Smooth muscle cell (in vitro differentiated cells): ENCODE data around the gene KIRREL3. TPM values are rescaled to one million over a fixed set of nuclear protein-coding genes. Genes with fewer than 3 reads are reported as not detected.
A peak's percentile ranks its signal among the peaks of the same experiment; 100 is the strongest.

Experiments used
- DNase-seq: peaks from one replicate; lab custom pipeline; 2025; ENCODE audit not compliant: unreplicated experiment; lab: John Stamatoyannopoulos, UW
- H2AFZ ChIP-seq: fragments of 200-600 bp; sonication (generic); 2 replicates; pipeline ENCODE4 v1.6.0; 2016; ENCODE audit warnings: antibody characterized with exemption, low read depth, mild to moderate bottlenecking
- H3F3A ChIP-seq: fragments of 200-600 bp; sonication (generic); 2 replicates; pipeline ENCODE4 v1.6.0; 2017; ENCODE audit warnings: antibody characterized with exemption, low read depth
- H3K27ac ChIP-seq: fragments of 200-600 bp; sonication (generic); 2 replicates; pipeline ENCODE4 v1.5.1; 2016; ENCODE audit warnings: low read depth, mild to moderate bottlenecking
- H3K27me3 ChIP-seq: fragments of 200-600 bp; sonication (generic); 2 replicates; pipeline ENCODE4 v1.6.1; 2016; ENCODE audit warnings: low read depth, mild to moderate bottlenecking
- H3K36me3 ChIP-seq: fragments of 200-600 bp; sonication (generic); 2 replicates; pipeline ENCODE4 v1.5.1; 2016; ENCODE audit warnings: low read depth
- H3K4me1 ChIP-seq: fragments of 200-600 bp; sonication (generic); 2 replicates; pipeline ENCODE4 v1.5.1; 2016; ENCODE audit warnings: low read depth
- H3K4me2 ChIP-seq: fragments of 200-600 bp; sonication (generic); 2 replicates; pipeline ENCODE4 v1.6.0; 2016; ENCODE audit warnings: mild to moderate bottlenecking
- H3K4me3 ChIP-seq: fragments of 200-600 bp; sonication (generic); 2 replicates; pipeline ENCODE4 v1.5.1; 2016; ENCODE audit warnings: mild to moderate bottlenecking
- H3K79me2 ChIP-seq: fragments of 200-600 bp; sonication (generic); 2 replicates; pipeline ENCODE4 v1.6.0; 2016; ENCODE audit warnings: low read depth, mild to moderate bottlenecking
- H3K9ac ChIP-seq: fragments of 200-600 bp; sonication (generic); 2 replicates; pipeline ENCODE4 v1.6.0; 2016; ENCODE audit warnings: low read depth
- H3K9me3 ChIP-seq: fragments of 200-600 bp; sonication (generic); replicated peaks from 2 replicates; pipeline ENCODE4 v1.5.1; 2016; ENCODE audit warnings: low read depth
- H4K20me1 ChIP-seq: fragments of 200-600 bp; sonication (generic); 2 replicates; pipeline ENCODE4 v1.6.0; 2016; ENCODE audit warnings: low read depth
- WGBS: methylation state at CpG from one replicate; pipeline ENCODE4 v1.1.7; 2016; ENCODE audit warnings: low lambda C conversion rate; 5-methylcytosine and 5-hydroxymethylcytosine counted together
- polyA plus RNA-seq: library from polyadenylated mRNA; unstranded; fragments of >200 nt; fragmentation: Nextera tagmentation; extraction: Ambion mirVana; gene quantifications from 2 replicates; pipeline ENCODE4 v1.2.1, GENCODE V29; 2016
- total RNA-seq: library from RNA; depleted of rRNA; stranded (reverse); fragments of >200 nt; gene quantifications from 2 replicates; pipeline ENCODE4 v1.2.3, GENCODE V29; 2014
- TF ChIP-seq, protein P1 (sequence below): fragments of 200-600 bp; sonication (generic); IDR thresholded peaks from 2 replicates; pipeline ENCODE4 v1.5.1; 2017; ENCODE audit warnings: borderline replicate concordance, mild to moderate bottlenecking, antibody characterized with exemption; ENCODE audit not compliant: insufficient read depth, poor library complexity, severe bottlenecking

KIRREL3 gene
- total and polyA plus RNA-seq, 2 experiments from 2014 or later = 1.2 TPM; not detected in 1

DNA sequence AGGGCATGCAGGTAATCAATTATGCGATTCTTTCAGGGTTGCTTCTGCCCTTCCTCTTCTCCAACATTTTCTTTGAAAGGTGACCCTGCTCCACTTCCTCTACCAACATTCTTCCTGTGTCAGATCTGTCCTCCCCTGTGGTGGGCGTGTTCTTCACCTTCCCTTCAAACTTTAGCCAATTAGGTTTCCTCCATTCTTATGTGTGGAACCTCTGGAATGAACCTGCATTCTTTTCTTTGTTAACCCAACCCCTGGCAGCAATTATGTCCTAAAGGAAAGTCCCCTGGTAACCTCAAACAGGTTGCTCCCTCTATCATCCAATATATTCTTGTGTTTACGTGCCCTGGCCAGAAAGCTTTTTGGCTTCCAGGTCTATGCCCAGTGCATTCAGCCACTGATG is 22.4 kb downstream of the KIRREL3 start:
- no peak for DNase-seq
- WGBS = 59% methylated on average over 3 of the region's 3 CpGs
- Histone ChIP-seq H3K27me3 (peaks cover 55% of the 10 kb centered on the region), H3K36me3 (no peaks in the 10 kb centered on the region), H2AFZ (no peak overlapping the region), H3K4me3 (no peak overlapping the region), H3K9ac (no peak overlapping the region), H4K20me1 (no peaks in the 10 kb centered on the region), H3K27ac (no peak overlapping the region), H3K4me1 (no peaks in the 10 kb centered on the region), H3K4me2 (no peak overlapping the region), H3K79me2 (no peaks in the 10 kb centered on the region), H3F3A (no peaks in the 10 kb centered on the region), H3K9me3 (no peaks in the 10 kb centered on the region)
- TF ChIP-seq, protein P1, sequence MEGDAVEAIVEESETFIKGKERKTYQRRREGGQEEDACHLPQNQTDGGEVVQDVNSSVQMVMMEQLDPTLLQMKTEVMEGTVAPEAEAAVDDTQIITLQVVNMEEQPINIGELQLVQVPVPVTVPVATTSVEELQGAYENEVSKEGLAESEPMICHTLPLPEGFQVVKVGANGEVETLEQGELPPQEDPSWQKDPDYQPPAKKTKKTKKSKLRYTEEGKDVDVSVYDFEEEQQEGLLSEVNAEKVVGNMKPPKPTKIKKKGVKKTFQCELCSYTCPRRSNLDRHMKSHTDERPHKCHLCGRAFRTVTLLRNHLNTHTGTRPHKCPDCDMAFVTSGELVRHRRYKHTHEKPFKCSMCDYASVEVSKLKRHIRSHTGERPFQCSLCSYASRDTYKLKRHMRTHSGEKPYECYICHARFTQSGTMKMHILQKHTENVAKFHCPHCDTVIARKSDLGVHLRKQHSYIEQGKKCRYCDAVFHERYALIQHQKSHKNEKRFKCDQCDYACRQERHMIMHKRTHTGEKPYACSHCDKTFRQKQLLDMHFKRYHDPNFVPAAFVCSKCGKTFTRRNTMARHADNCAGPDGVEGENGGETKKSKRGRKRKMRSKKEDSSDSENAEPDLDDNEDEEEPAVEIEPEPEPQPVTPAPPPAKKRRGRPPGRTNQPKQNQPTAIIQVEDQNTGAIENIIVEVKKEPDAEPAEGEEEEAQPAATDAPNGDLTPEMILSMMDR = no peak

DNA sequence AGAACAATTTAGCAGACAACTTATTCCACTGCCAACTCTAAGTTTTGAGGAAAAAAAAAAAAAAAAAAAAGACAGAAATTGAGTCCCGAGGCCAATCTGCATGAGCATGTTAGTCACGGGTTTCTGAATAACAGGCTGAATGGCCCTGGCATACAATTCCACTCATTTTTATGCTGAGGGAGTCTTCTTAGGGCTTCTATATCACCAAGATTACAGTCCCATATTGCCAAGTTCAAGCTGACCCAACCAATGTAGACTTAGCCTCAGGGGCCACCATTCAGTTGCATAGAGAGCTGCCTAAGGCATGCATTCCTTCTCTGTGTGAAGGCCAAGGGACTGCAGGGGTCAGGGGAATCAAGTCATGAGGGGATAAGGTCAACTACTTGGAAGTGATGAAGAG is 27.5 kb downstream of the KIRREL3 start:
- no peak for DNase-seq
- Histone ChIP-seq H3K9me3 (no peaks in the 10 kb centered on the region), H3K79me2 (no peaks in the 10 kb centered on the region), H3K36me3 (no peaks in the 10 kb centered on the region), H3K27me3 (peaks cover 45% of the 10 kb centered on the region), H2AFZ (no peak overlapping the region), H3K27ac (no peak overlapping the region), H3F3A (no peaks in the 10 kb centered on the region), H3K9ac (no peak overlapping the region), H3K4me2 (no peak overlapping the region), H4K20me1 (no peaks in the 10 kb centered on the region), H3K4me3 (no peak overlapping the region), H3K4me1 (no peaks in the 10 kb centered on the region)
- TF ChIP-seq, protein P1 = no peak
- WGBS = 86% methylated on average over 2 of the region's 2 CpGs

DNA sequence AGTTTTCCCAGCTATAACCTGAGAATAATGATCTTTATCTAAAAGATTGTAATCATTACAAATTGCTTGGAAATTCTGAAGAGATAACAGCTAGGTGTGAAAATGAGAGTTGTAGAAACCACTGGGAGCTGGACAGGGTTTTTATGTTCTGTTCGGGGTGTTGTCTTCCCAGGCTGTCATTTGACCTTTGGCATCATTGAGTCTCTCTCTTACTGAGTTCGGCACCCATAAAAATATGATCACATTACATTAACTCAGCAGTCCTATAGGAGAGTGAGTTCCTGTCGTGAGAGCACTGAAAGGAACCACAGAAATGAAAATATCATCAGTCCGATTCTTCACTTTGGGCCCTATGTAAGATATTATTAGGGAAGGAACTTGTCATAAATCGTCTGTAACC is 29.3 kb downstream of the KIRREL3 start:
- H3K27ac ChIP-seq = no peak overlapping the region
- TF ChIP-seq, protein P1 = no peak
- no peaks in the 10 kb centered on the region for H3K9me3 ChIP-seq
- DNase-seq = no peak
- peaks cover 46% of the 10 kb centered on the region for H3K27me3 ChIP-seq
- no peaks in the 10 kb centered on the region for H3K4me1 ChIP-seq
- no peaks in the 10 kb centered on the region for H3F3A ChIP-seq
- H3K79me2 ChIP-seq = no peaks in the 10 kb centered on the region
- no peak overlapping the region for H3K4me3 ChIP-seq
- no peak overlapping the region for H2AFZ ChIP-seq
- H3K36me3 ChIP-seq = no peaks in the 10 kb centered on the region
- no peaks in the 10 kb centered on the region for H4K20me1 ChIP-seq
- WGBS = 89% methylated on average over 5 of the region's 5 CpGs
- H3K9ac ChIP-seq = no peak overlapping the region
- no peak overlapping the region for H3K4me2 ChIP-seq

DNA sequence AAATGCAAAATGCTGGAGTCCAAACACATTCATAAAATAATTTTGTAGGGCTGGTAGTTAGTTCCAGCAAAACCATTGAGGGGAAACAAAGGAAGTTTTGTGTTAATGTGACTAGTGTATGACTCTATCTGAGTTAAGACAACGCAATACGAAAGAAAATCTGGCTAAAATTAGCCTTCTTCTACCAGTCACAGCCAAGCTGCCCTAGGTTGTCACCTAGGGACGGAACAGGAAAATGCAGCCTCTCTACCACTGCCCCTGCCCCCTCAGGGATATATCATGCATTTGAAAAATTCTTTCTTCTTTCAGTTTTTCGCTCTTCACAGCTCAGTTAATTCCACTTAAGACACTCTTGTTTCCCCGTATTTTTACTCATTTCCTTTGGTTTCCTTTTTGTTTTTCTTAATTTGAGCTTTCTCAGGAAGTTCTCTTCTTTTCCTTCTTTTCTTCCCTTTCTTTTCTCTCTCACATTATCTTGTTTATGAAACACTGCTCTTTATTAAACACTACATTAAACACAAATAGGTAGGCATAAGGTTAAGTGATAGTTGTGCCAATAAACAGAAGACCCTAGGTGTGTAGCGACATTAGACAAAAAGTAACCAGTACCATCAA is 30.6 kb downstream of the KIRREL3 start:
- H3K9me3 ChIP-seq = no peaks in the 10 kb centered on the region
- no peak for DNase-seq
- H3K27me3 ChIP-seq = peaks cover 53% of the 10 kb centered on the region
- no peaks in the 10 kb centered on the region for H3F3A ChIP-seq
- no peaks in the 10 kb centered on the region for H4K20me1 ChIP-seq
- H3K27ac ChIP-seq = no peak overlapping the region
- peak overlapping the region; percentile 38 for H3K4me2 ChIP-seq
- no peaks in the 10 kb centered on the region for H3K79me2 ChIP-seq
- H3K36me3 ChIP-seq = no peaks in the 10 kb centered on the region
- 38% methylated on average over 6 of the region's 6 CpGs for WGBS
- H2AFZ ChIP-seq = no peak overlapping the region
- TF ChIP-seq, protein P1 = peak; percentile 60
- H3K9ac ChIP-seq = no peak overlapping the region
- no peaks in the 10 kb centered on the region for H3K4me1 ChIP-seq
- H3K4me3 ChIP-seq = no peak overlapping the region
